SK-N-SH treated with all-trans-retinoic acid at 6 μM for 48 hours (cell line): Measurements from ENCODE around the gene STK11.

ENCODE experiments used
- ATAC-seq: fragments of 200-7000 bp; cut with Tn5 transposase; 3 replicates; pipeline ENCODE4 v1.9.1; 2020; ENCODE audit warnings: mild to moderate bottlenecking, moderate library complexity
- ARNTL ChIP-seq: fragments of 450-650 bp; formaldehyde crosslinking; IDR thresholded peaks from 2 replicates; pipeline ENCODE4 v1.5.0; 2020; ENCODE audit warnings: low read depth, mild to moderate bottlenecking, moderate library complexity, borderline replicate concordance
- BACH2 ChIP-seq: fragments of 250-450 bp; sonication (Bioruptor Pico); IDR thresholded peaks from 2 replicates; pipeline ENCODE4 v1.9.0; 2021; ENCODE audit warnings: mild to moderate bottlenecking, borderline replicate concordance
- CSDC2 ChIP-seq: fragments of 250-450 bp; sonication (Bioruptor Pico); IDR thresholded peaks from 2 replicates; pipeline ENCODE4 v1.5.0; 2020; ENCODE audit warnings: mild to moderate bottlenecking, moderate library complexity
- ESRRG ChIP-seq: fragments of 250-450 bp; sonication (Bioruptor Pico); IDR thresholded peaks from 2 replicates; pipeline ENCODE4 v1.6.1; 2021; ENCODE audit warnings: mild to moderate bottlenecking
- GLIS3 ChIP-seq: fragments of 250-450 bp; sonication (Bioruptor Pico); IDR thresholded peaks from 2 replicates; pipeline ENCODE4 v1.5.0; 2020; ENCODE audit warnings: mild to moderate bottlenecking, moderate library complexity
- OSR1 ChIP-seq: fragments of 250-450 bp; sonication (Bioruptor Pico); IDR thresholded peaks from 2 replicates; pipeline ENCODE4 v1.8.0; 2022; ENCODE audit warnings: moderate library complexity, mild to moderate bottlenecking, inconsistent platforms
- PPARA ChIP-seq: fragments of 250-450 bp; sonication (Bioruptor Pico); IDR thresholded peaks from 2 replicates; pipeline ENCODE4 v1.5.0; 2020; ENCODE audit warnings: mild to moderate bottlenecking, borderline replicate concordance
- RARB ChIP-seq: fragments of 250-450 bp; sonication (Bioruptor Pico); IDR thresholded peaks from 2 replicates; pipeline ENCODE4 v1.8.0; 2021; ENCODE audit warnings: mild to moderate bottlenecking, moderate library complexity
- SNAI2 ChIP-seq: fragments of 250-450 bp; sonication (Bioruptor Pico); IDR thresholded peaks from 2 replicates; pipeline ENCODE4 v1.5.0; 2020; ENCODE audit warnings: mild to moderate bottlenecking, moderate library complexity
- TCF4 ChIP-seq: fragments of 250-450 bp; sonication (Bioruptor Pico); IDR thresholded peaks from 2 replicates; pipeline ENCODE4 v1.8.0; 2021; ENCODE audit warnings: mild to moderate bottlenecking, moderate library complexity, borderline replicate concordance
- TOX ChIP-seq: fragments of 250-450 bp; sonication (Bioruptor Pico); IDR thresholded peaks from 2 replicates; pipeline ENCODE4 v1.8.0; 2021; ENCODE audit warnings: mild to moderate bottlenecking, moderate library complexity, borderline replicate concordance
- ZC3H10 ChIP-seq: fragments of 250-450 bp; sonication (Bioruptor Pico); IDR thresholded peaks from 2 replicates; pipeline ENCODE4 v1.5.1; 2021; ENCODE audit warnings: mild to moderate bottlenecking, moderate library complexity
- ZFP3 ChIP-seq: fragments of 250-450 bp; sonication (Bioruptor Pico); IDR thresholded peaks from 2 replicates; pipeline ENCODE4 v1.5.0; 2020; ENCODE audit warnings: mild to moderate bottlenecking, moderate library complexity
- ZFP30 ChIP-seq: fragments of 450-650 bp; formaldehyde crosslinking; IDR thresholded peaks from 2 replicates; pipeline ENCODE4 v1.5.0; 2022; ENCODE audit warnings: mild to moderate bottlenecking, moderate library complexity
- ZNF565 ChIP-seq: fragments of 450-650 bp; formaldehyde crosslinking; conservative IDR thresholded peaks from 2 replicates; pipeline ENCODE4 v1.5.0; 2020; ENCODE audit warnings: low read depth, mild to moderate bottlenecking, moderate library complexity
- ZNF70 ChIP-seq: fragments of 450-650 bp; formaldehyde crosslinking; IDR thresholded peaks from 2 replicates; pipeline ENCODE4 v1.5.0; 2020; ENCODE audit warnings: mild to moderate bottlenecking, moderate library complexity
- ZNF8 ChIP-seq: fragments of 450-650 bp; formaldehyde crosslinking; IDR thresholded peaks from 2 replicates; pipeline ENCODE4 v1.5.0; 2020; ENCODE audit warnings: mild to moderate bottlenecking, moderate library complexity
- TF ChIP-seq, protein P1 (sequence below): fragments of 250-450 bp; sonication (Bioruptor Pico); IDR thresholded peaks from 2 replicates; pipeline ENCODE4 v1.8.0; 2021; ENCODE audit warnings: low read depth, mild to moderate bottlenecking, moderate library complexity, borderline replicate concordance
- TF ChIP-seq, protein P2 (sequence below): fragments of 250-450 bp; sonication (Bioruptor Pico); IDR thresholded peaks from 2 replicates; pipeline ENCODE4 v1.5.1; 2021; ENCODE audit warnings: mild to moderate bottlenecking, moderate library complexity
- TF ChIP-seq, protein P3 (sequence below): fragments of 250-450 bp; sonication (Bioruptor Pico); IDR thresholded peaks from 2 replicates; pipeline ENCODE4 v1.8.0; 2020; ENCODE audit warnings: mild to moderate bottlenecking, moderate library complexity, borderline replicate concordance
- TF ChIP-seq, protein P4 (sequence below): fragments of 250-450 bp; sonication (Bioruptor Pico); IDR thresholded peaks from 2 replicates; pipeline ENCODE4 v1.5.0; 2020; ENCODE audit warnings: mild to moderate bottlenecking, moderate library complexity

The STK11 gene

DNA sequence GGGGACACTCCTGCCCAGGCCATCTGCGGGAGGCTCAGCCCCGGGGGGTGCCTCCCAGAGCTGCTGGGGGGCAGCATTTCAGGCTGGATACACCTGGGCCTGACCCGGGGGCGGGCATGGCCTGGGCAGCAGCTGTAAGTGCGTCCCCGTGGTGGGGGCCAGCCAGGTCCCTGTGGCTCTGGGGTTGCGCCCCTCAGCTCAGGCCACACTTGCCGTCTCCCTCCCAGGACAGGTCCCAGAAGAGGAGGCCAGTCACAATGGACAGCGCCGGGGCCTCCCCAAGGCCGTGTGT, 20.6 kb downstream of the STK11 start:
- ATAC-seq, result no peak; the same call in 2 of the 3 replicates
- TF ChIP-seq, protein P1, sequence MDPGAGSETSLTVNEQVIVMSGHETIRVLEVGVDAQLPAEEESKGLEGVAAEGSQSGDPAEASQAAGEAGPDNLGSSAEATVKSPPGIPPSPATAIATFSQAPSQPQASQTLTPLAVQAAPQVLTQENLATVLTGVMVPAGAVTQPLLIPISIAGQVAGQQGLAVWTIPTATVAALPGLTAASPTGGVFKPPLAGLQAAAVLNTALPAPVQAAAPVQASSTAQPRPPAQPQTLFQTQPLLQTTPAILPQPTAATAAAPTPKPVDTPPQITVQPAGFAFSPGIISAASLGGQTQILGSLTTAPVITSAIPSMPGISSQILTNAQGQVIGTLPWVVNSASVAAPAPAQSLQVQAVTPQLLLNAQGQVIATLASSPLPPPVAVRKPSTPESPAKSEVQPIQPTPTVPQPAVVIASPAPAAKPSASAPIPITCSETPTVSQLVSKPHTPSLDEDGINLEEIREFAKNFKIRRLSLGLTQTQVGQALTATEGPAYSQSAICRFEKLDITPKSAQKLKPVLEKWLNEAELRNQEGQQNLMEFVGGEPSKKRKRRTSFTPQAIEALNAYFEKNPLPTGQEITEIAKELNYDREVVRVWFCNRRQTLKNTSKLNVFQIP (CRISPR knock-in tag), result no peak
- no peak for TF ChIP-seq ZC3H10 (CRISPR knock-in tag)

DNA sequence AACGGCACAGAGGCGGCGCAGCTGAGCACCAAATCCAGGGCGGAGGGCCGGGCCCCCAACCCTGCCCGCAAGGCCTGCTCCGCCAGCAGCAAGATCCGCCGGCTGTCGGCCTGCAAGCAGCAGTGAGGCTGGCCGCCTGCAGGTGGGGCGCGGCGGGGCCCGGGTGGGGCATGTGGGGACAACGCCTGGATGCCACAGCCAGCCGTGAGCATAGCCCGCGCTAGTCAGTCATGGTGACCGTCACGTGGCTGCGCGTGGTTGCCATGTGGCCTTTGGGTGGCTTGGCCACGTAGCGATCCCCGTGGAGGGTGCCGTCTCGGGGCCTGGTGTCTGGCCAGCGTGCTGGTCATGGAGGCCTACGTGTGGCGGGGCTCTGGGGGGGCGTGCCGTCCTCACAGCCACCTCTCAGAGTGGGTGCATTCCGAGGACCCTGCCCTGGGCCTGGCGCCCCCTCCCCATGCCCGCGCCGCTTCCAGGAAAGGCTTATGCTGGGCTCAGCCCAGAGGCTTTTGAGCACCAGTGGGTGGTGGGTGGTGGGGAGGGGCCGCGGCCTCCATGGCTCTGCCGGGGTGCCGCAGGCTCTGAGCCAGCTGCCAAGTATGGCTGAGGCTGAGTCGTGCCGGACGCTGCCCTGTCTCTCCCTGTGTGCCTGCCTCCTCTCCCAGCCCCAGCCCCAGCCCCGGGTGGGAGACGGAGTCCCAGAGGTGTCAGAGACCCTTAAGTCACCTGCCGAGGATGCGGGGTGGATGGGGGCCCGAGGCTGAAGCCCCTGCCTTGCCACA, 21.1 kb downstream of the STK11 start:
- ATAC-seq, result peak; percentile 4; the same call in 2 of the 3 replicates
- TF ChIP-seq ARNTL (no peak), ZNF565 (CRISPR knock-in tag) (no peak), ZC3H10 (CRISPR knock-in tag) (no peak), ZNF70 (CRISPR knock-in tag) (no peak), CSDC2 (CRISPR knock-in tag) (no peak), ZFP30 (CRISPR knock-in tag) (no peak), BACH2 (CRISPR knock-in tag) (no peak), TCF4 (CRISPR knock-in tag) (no peak), TOX (CRISPR knock-in tag) (no peak), ZNF8 (CRISPR knock-in tag) (no peak), PPARA (CRISPR knock-in tag) (no peak), SNAI2 (CRISPR knock-in tag) (no peak), OSR1 (CRISPR knock-in tag) (no peak), RARB (CRISPR knock-in tag) (no peak), GLIS3 (CRISPR knock-in tag) (no peak)
- TF ChIP-seq, protein P2, sequence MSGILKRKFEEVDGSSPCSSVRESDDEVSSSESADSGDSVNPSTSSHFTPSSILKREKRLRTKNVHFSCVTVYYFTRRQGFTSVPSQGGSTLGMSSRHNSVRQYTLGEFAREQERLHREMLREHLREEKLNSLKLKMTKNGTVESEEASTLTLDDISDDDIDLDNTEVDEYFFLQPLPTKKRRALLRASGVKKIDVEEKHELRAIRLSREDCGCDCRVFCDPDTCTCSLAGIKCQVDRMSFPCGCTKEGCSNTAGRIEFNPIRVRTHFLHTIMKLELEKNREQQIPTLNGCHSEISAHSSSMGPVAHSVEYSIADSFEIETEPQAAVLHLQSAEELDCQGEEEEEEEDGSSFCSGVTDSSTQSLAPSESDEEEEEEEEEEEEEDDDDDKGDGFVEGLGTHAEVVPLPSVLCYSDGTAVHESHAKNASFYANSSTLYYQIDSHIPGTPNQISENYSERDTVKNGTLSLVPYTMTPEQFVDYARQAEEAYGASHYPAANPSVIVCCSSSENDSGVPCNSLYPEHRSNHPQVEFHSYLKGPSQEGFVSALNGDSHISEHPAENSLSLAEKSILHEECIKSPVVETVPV (CRISPR knock-in tag), result no peak
- TF ChIP-seq, protein P3, sequence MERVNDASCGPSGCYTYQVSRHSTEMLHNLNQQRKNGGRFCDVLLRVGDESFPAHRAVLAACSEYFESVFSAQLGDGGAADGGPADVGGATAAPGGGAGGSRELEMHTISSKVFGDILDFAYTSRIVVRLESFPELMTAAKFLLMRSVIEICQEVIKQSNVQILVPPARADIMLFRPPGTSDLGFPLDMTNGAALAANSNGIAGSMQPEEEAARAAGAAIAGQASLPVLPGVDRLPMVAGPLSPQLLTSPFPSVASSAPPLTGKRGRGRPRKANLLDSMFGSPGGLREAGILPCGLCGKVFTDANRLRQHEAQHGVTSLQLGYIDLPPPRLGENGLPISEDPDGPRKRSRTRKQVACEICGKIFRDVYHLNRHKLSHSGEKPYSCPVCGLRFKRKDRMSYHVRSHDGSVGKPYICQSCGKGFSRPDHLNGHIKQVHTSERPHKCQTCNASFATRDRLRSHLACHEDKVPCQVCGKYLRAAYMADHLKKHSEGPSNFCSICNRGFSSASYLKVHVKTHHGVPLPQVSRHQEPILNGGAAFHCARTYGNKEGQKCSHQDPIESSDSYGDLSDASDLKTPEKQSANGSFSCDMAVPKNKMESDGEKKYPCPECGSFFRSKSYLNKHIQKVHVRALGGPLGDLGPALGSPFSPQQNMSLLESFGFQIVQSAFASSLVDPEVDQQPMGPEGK, result no peak
- TF ChIP-seq, all 23 proteins: peak for 0

DNA sequence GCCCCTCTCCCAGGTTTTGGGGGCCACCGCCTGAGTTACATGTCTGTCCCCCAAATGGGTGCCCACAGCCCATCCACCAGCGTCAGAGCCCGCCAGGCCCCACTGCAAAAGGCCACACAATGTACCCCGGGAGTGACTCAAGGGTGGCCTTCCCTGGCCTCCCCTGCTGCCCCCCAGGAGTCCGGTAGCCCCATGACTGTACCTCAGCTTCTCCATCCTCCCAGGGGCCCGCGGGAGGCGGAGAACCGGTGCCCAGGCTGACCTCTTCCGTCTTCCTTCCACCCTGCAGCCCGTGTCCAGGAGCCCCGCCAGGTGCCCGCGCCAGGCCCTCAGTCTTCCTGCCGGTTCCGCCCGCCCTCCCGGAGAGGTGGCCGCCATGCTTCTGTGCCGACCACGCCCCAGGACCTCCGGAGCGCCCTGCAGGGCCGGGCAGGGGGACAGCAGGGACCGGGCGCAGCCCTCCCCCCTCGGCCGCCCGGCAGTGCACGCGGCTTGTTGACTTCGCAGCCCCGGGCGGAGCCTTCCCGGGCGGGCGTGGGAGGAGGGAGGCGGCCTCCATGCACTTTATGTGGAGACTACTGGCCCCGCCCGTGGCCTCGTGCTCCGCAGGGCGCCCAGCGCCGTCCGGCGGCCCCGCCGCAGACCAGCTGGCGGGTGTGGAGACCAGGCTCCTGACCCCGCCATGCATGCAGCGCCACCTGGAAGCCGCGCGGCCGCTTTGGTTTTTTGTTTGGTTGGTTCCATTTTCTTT, 21.9 kb downstream of the STK11 start:
- ATAC-seq, result no peak
- TF ChIP-seq, protein P3, result no peak
- TF ChIP-seq, protein P4, sequence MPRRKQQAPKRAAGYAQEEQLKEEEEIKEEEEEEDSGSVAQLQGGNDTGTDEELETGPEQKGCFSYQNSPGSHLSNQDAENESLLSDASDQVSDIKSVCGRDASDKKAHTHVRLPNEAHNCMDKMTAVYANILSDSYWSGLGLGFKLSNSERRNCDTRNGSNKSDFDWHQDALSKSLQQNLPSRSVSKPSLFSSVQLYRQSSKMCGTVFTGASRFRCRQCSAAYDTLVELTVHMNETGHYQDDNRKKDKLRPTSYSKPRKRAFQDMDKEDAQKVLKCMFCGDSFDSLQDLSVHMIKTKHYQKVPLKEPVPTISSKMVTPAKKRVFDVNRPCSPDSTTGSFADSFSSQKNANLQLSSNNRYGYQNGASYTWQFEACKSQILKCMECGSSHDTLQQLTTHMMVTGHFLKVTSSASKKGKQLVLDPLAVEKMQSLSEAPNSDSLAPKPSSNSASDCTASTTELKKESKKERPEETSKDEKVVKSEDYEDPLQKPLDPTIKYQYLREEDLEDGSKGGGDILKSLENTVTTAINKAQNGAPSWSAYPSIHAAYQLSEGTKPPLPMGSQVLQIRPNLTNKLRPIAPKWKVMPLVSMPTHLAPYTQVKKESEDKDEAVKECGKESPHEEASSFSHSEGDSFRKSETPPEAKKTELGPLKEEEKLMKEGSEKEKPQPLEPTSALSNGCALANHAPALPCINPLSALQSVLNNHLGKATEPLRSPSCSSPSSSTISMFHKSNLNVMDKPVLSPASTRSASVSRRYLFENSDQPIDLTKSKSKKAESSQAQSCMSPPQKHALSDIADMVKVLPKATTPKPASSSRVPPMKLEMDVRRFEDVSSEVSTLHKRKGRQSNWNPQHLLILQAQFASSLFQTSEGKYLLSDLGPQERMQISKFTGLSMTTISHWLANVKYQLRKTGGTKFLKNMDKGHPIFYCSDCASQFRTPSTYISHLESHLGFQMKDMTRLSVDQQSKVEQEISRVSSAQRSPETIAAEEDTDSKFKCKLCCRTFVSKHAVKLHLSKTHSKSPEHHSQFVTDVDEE (CRISPR knock-in tag), result no peak
- TF ChIP-seq ZNF565 (CRISPR knock-in tag), result no peak
- no peak for TF ChIP-seq RARB (CRISPR knock-in tag)
- no peak for TF ChIP-seq OSR1 (CRISPR knock-in tag)
- TF ChIP-seq GLIS3 (CRISPR knock-in tag), result no peak
- no peak for TF ChIP-seq PPARA (CRISPR knock-in tag)
- no peak for TF ChIP-seq TOX (CRISPR knock-in tag)
- TF ChIP-seq, protein P1 (CRISPR knock-in tag), result no peak
- no peak for TF ChIP-seq ESRRG (CRISPR knock-in tag)
- no peak for TF ChIP-seq ZNF8 (CRISPR knock-in tag)
- no peak for TF ChIP-seq ZNF70 (CRISPR knock-in tag)
- TF ChIP-seq TCF4 (CRISPR knock-in tag), result no peak
- no peak for TF ChIP-seq ZFP3 (CRISPR knock-in tag)
- TF ChIP-seq SNAI2 (CRISPR knock-in tag), result no peak
